SU-DHL-6 (cell line): Measurements from ENCODE around the gene NDUFS8.

Experiments used
- H2AFZ ChIP-seq: fragments of 200-600 bp; sonication (generic); 2 replicates; pipeline ENCODE4 v1.6.1; 2014; ENCODE audit warnings: low read depth, mild to moderate bottlenecking, moderate library complexity, mixed read lengths, antibody characterized with exemption, low read length; ENCODE audit not compliant: severe bottlenecking
- H3F3A ChIP-seq: fragments of 200-600 bp; shearing (Covaris generic); 2 replicates; pipeline ENCODE4 v1.6.0; 2016; ENCODE audit warnings: antibody characterized with exemption, mild to moderate bottlenecking; ENCODE audit not compliant: insufficient read depth
- H3K27ac ChIP-seq: fragments of 200-600 bp; sonication (generic); 2 replicates; pipeline ENCODE4 v1.5.1; 2016; ENCODE audit warnings: low read depth, mild to moderate bottlenecking, low read length, moderate library complexity, mixed read lengths
- H3K27me3 ChIP-seq: fragments of 200-600 bp; sonication (generic), shearing (Covaris generic); 2 replicates; pipeline ENCODE4 v1.6.0; 2014; ENCODE audit warnings: mild to moderate bottlenecking, low read length
- H3K36me3 ChIP-seq: fragments of 200-600 bp; sonication (generic); 2 replicates; pipeline ENCODE4 v1.6.1; 2014; ENCODE audit warnings: mild to moderate bottlenecking, low read length, mixed read lengths
- H3K4me2 ChIP-seq: fragments of 300-600, 200-600 bp; shearing (Covaris generic), sonication (generic); 2 replicates; pipeline ENCODE4 v1.6.0; 2014; ENCODE audit warnings: low read length, low read depth, mild to moderate bottlenecking; ENCODE audit not compliant: poor library complexity, severe bottlenecking
- H3K4me3 ChIP-seq: fragments of 200-600 bp; sonication (generic); 2 replicates; pipeline ENCODE4 v1.5.1; 2014; ENCODE audit warnings: antibody characterized with exemption, low read length, mild to moderate bottlenecking, mixed read lengths; ENCODE audit not compliant: insufficient read depth, poor library complexity, severe bottlenecking
- H3K79me2 ChIP-seq: fragments of 200-600 bp; sonication (generic); 2 replicates; pipeline ENCODE4 v1.6.1; 2014; ENCODE audit warnings: mild to moderate bottlenecking, low read length, moderate library complexity; ENCODE audit not compliant: insufficient read depth
- H3K9ac ChIP-seq: fragments of 200-600 bp; sonication (generic); 2 replicates; pipeline ENCODE4 v1.7.0; 2014; ENCODE audit warnings: mild to moderate bottlenecking, low read length
- H3K9me2 ChIP-seq: fragments of 200-600 bp; sonication (generic); replicated peaks from 2 replicates; pipeline ENCODE4 v1.6.1; 2014; ENCODE audit warnings: low read length; ENCODE audit not compliant: insufficient read depth
- H3K9me3 ChIP-seq: fragments of 200-600 bp; sonication (generic); 2 replicates; pipeline ENCODE4 v1.6.1; 2014; ENCODE audit warnings: low read length, mixed read lengths; ENCODE audit not compliant: insufficient read depth
- H4K20me1 ChIP-seq: fragments of 200-600 bp; sonication (generic); 2 replicates; pipeline ENCODE4 v1.6.1; 2014; ENCODE audit warnings: low read depth, mild to moderate bottlenecking, antibody characterized with exemption, low read length, moderate library complexity, mixed read lengths
- CTCF ChIP-seq: fragments of 200-600 bp; sonication (generic); IDR thresholded peaks from one replicate; pipeline ENCODE4 v1.5.1; 2017; ENCODE audit warnings: antibody characterized with exemption, mild to moderate bottlenecking, low read length, moderate library complexity; ENCODE audit not compliant: insufficient read depth, poor library complexity, severe bottlenecking
- EZH2phosphoT487 ChIP-seq: fragments of 200-600 bp; sonication (generic), shearing (Covaris generic); conservative IDR thresholded peaks from 2 replicates; pipeline ENCODE4 v1.6.1; 2018; ENCODE audit warnings: mild to moderate bottlenecking, antibody characterized with exemption, low read length, moderate library complexity, mixed read lengths

Gene NDUFS8

GRCh38 chr11:68048681-68049508, 18.4 kb downstream of the NDUFS8 start:
- Histone ChIP-seq H3K36me3 (no peaks in the 10 kb centered on the region), H3K27ac (no peak overlapping the region), H3K9me2 (no peaks in the 10 kb centered on the region), H2AFZ (no peak overlapping the region), H3F3A (no peaks in the 10 kb centered on the region), H4K20me1 (no peaks in the 10 kb centered on the region), H3K79me2 (no peaks in the 10 kb centered on the region), H3K4me3 (no peak overlapping the region), H3K9ac (no peak overlapping the region), H3K9me3 (no peaks in the 10 kb centered on the region), H3K4me2 (no peak overlapping the region), H3K27me3 (no peaks in the 10 kb centered on the region)
- TF ChIP-seq EZH2phosphoT487 (no peak), CTCF (no peak)

DNA sequence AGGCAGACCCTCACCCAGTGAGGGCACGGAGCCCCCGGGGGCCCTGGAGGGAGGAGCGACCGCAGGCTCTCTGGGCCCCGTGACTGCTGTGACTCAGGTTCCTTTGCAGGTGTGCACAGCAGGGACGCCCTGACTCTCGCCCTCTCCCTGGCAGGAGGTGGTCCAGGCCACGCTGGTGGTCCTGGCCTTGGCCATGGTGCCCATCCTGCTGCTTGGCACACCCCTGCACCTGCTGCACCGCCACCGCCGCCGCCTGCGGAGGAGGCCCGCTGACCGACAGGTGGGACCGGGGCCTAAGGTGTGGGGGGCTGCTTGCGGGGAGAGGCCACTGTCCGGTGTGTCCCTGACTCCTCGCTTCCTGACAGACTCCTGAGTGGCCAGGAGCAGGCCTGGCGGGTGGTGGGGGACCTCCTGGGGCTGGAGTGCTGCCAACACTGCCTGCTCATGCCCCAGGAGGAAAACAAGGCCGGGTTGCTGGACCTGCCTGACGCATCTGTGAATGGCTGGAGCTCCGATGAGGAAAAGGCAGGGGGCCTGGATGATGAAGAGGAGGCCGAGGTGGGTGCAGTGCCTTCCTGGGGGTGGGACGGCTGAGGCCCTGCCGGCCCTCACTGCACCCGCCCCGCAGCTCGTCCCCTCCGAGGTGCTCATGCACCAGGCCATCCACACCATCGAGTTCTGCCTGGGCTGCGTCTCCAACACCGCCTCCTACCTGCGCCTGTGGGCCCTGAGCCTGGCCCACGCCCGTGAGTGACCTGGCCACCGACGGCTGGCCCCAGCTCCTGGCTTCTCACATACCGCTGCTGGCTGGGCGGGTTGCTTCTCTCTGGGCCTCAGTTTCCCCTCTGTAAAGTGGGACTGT, 19.3 kb downstream of the NDUFS8 start:
- Histone ChIP-seq H3K4me3 (no peak overlapping the region), H2AFZ (no peak overlapping the region), H3K27me3 (no peaks in the 10 kb centered on the region), H3K9ac (no peak overlapping the region), H3K36me3 (no peaks in the 10 kb centered on the region), H3K4me2 (no peak overlapping the region), H3K79me2 (no peaks in the 10 kb centered on the region), H3K27ac (no peak overlapping the region), H3K9me3 (no peaks in the 10 kb centered on the region), H4K20me1 (no peaks in the 10 kb centered on the region), H3F3A (no peaks in the 10 kb centered on the region), H3K9me2 (no peaks in the 10 kb centered on the region)
- TF ChIP-seq EZH2phosphoT487, result no peak
- TF ChIP-seq CTCF, result no peak

DNA sequence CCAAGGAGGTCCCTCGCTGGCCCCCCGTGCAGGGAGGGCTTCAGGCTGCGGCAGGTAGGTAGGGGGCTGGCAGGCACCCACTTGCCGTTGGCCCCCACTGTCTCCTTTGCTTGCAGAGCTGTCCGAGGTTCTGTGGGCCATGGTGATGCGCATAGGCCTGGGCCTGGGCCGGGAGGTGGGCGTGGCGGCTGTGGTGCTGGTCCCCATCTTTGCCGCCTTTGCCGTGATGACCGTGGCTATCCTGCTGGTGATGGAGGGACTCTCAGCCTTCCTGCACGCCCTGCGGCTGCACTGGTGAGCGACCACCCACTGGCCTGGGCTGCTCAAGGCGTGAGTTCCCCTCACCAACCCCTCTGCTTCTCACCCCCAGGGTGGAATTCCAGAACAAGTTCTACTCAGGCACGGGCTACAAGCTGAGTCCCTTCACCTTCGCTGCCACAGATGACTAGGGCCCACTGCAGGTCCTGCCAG, 19.9 kb downstream of the NDUFS8 start:
- Histone ChIP-seq H3K9me2 (no peaks in the 10 kb centered on the region), H3K9me3 (no peaks in the 10 kb centered on the region), H3K9ac (no peak overlapping the region), H3K79me2 (no peaks in the 10 kb centered on the region), H3K4me2 (no peak overlapping the region), H3F3A (no peaks in the 10 kb centered on the region), H3K27ac (no peak overlapping the region), H4K20me1 (no peaks in the 10 kb centered on the region), H3K27me3 (no peaks in the 10 kb centered on the region), H3K4me3 (no peak overlapping the region), H3K36me3 (no peaks in the 10 kb centered on the region), H2AFZ (no peak overlapping the region)
- TF ChIP-seq EZH2phosphoT487 (no peak), CTCF (no peak)
